H9 (cell line): Measurements from ENCODE around the gene AGPAT1. TPM values are rescaled to one million over a fixed set of nuclear protein-coding genes. Genes with fewer than 3 reads are reported as not detected.

Source experiments
- DNase-seq: peaks from one replicate; pipeline ENCODE4 v3.0.0-alpha.2; 2017
- H2AFZ ChIP-seq: one replicate; pipeline ENCODE4 v1.6.1; 2013; ENCODE audit warnings: mild to moderate bottlenecking, low read length, control low read depth, moderate library complexity
- H2AK5ac ChIP-seq: 2 replicates; pipeline ENCODE4 v1.6.1; 2013; ENCODE audit warnings: low read length, control low read depth, mixed read lengths; ENCODE audit not compliant: insufficient read length
- H2BK120ac ChIP-seq: one replicate; pipeline ENCODE4 v1.6.1; 2013; ENCODE audit warnings: low read depth, mild to moderate bottlenecking, low read length, control low read depth, inconsistent platforms; ENCODE audit not compliant: poor library complexity, severe bottlenecking
- H2BK12ac ChIP-seq: 2 replicates; pipeline ENCODE4 v1.6.1; 2013; ENCODE audit warnings: low read length, control low read depth, mixed read lengths, low read depth; ENCODE audit not compliant: insufficient read length
- H2BK15ac ChIP-seq: 2 replicates; pipeline ENCODE4 v1.6.1; 2013; ENCODE audit warnings: low read depth, low read length, control low read depth
- H2BK20ac ChIP-seq: one replicate; pipeline ENCODE4 v1.6.1; 2013; ENCODE audit warnings: low read depth, mild to moderate bottlenecking, low read length, control low read depth, inconsistent platforms; ENCODE audit not compliant: poor library complexity, severe bottlenecking
- H2BK5ac ChIP-seq: 2 replicates; pipeline ENCODE4 v1.6.1; 2013; ENCODE audit warnings: low read length, control low read depth, mixed read lengths; ENCODE audit not compliant: insufficient read length
- H3K14ac ChIP-seq: 2 replicates; pipeline ENCODE4 v1.6.1; 2013; ENCODE audit warnings: low read length, control low read depth; ENCODE audit not compliant: insufficient read depth
- H3K18ac ChIP-seq: 2 replicates; pipeline ENCODE4 v1.6.1; 2013; ENCODE audit warnings: low read depth, mild to moderate bottlenecking, mixed read lengths, low read length, control low read depth; ENCODE audit not compliant: insufficient read length
- H3K23ac ChIP-seq: 2 replicates; pipeline ENCODE4 v1.6.1; 2013; ENCODE audit warnings: low read length, control low read depth, mixed read lengths, low read depth; ENCODE audit not compliant: insufficient read length
- H3K23me2 ChIP-seq: 2 replicates; pipeline ENCODE4 v1.6.1; 2013; ENCODE audit warnings: low read depth, mild to moderate bottlenecking, mixed read lengths, low read length, control low read depth; ENCODE audit not compliant: insufficient read length, poor library complexity, severe bottlenecking
- H3K27ac ChIP-seq: 2 replicates; pipeline ENCODE4 v1.5.1; 2013; ENCODE audit warnings: low read length, control low read depth, mixed read lengths, low read depth; ENCODE audit not compliant: insufficient read length
- H3K27me3 ChIP-seq: 2 replicates; pipeline ENCODE4 v1.6.1; 2013; ENCODE audit warnings: low read length, control low read depth, inconsistent platforms; ENCODE audit not compliant: insufficient read depth
- H3K4ac ChIP-seq: 2 replicates; pipeline ENCODE4 v1.6.1; 2013; ENCODE audit warnings: low read depth, mild to moderate bottlenecking, control low read depth, inconsistent platforms, low read length, moderate library complexity
- H3K4me1 ChIP-seq: 2 replicates; pipeline ENCODE4 v1.6.1; 2013; ENCODE audit warnings: low read length, control low read depth, inconsistent platforms; ENCODE audit not compliant: insufficient read depth
- H3K4me2 ChIP-seq: 2 replicates; pipeline ENCODE4 v1.6.1; 2013; ENCODE audit warnings: low read length, control low read depth, mixed read lengths; ENCODE audit not compliant: insufficient read length, insufficient read depth
- H3K56ac ChIP-seq: 2 replicates; pipeline ENCODE4 v1.6.1; 2013; ENCODE audit warnings: low read depth, mild to moderate bottlenecking, mixed read lengths, low read length, control low read depth; ENCODE audit not compliant: insufficient read length
- H3K79me1 ChIP-seq: 2 replicates; pipeline ENCODE4 v1.6.1; 2013; ENCODE audit warnings: low read depth, mild to moderate bottlenecking, moderate library complexity, low read length, control low read depth, inconsistent platforms; ENCODE audit not compliant: insufficient read depth, poor library complexity, severe bottlenecking
- H3K79me2 ChIP-seq: 2 replicates; pipeline ENCODE4 v1.6.1; 2013; ENCODE audit warnings: low read length, control low read depth, inconsistent platforms; ENCODE audit not compliant: insufficient read depth
- H3K9ac ChIP-seq: 2 replicates; pipeline ENCODE4 v1.6.1; 2013; ENCODE audit warnings: low read length, control low read depth, mixed read lengths; ENCODE audit not compliant: insufficient read length; ENCODE audit errors: extremely low read depth
- H3K9me3 ChIP-seq: one replicate; pipeline ENCODE4 v1.6.1; 2013; ENCODE audit warnings: low read depth, low read length, inconsistent platforms; ENCODE audit not compliant: control insufficient read depth
- H3T11ph ChIP-seq: one replicate; pipeline ENCODE4 v1.6.1; 2013; ENCODE audit warnings: mild to moderate bottlenecking, low read length, control low read depth, inconsistent platforms
- H4K20me1 ChIP-seq: one replicate; pipeline ENCODE4 v1.6.1; 2013; ENCODE audit not compliant: control insufficient read depth, insufficient read length, insufficient read depth
- H4K5ac ChIP-seq: 2 replicates; pipeline ENCODE4 v1.6.1; 2013; ENCODE audit warnings: low read depth, mild to moderate bottlenecking, mixed read lengths, low read length, control low read depth; ENCODE audit not compliant: insufficient read length
- H4K8ac ChIP-seq: replicated peaks from 2 replicates; pipeline ENCODE4 v1.6.1; 2013; ENCODE audit warnings: low read length, control low read depth, mixed read lengths, low read depth; ENCODE audit not compliant: insufficient read length
- H4K91ac ChIP-seq: 2 replicates; pipeline ENCODE4 v1.6.1; 2013; ENCODE audit warnings: low read depth, mild to moderate bottlenecking, moderate library complexity, mixed read lengths, low read length, control low read depth; ENCODE audit not compliant: insufficient read length
- H3K27ac Mint-ChIP-seq, 3 experiments: 2 replicates in 2 of 3; 3 replicates in 1 of 3; pipeline ENCODE4 v1.8.0; 2020 to 2021; ENCODE audit warnings: mixed read lengths in 3 of 3, mild to moderate bottlenecking in 1 of 3, moderate library complexity in 1 of 3
- H3K27me3 Mint-ChIP-seq: 2 replicates; pipeline ENCODE4 v1.8.0; 2021; ENCODE audit warnings: low read depth, mild to moderate bottlenecking, moderate library complexity, mixed read lengths
- H3K36me3 Mint-ChIP-seq, 3 experiments: 2 replicates in 2 of 3; 3 replicates in 1 of 3; pipeline ENCODE4 v1.8.0; 2020 to 2021; ENCODE audit warnings: low read depth in 3 of 3, mixed read lengths in 3 of 3; ENCODE audit not compliant: insufficient read depth in 1 of 3
- H3K4me1 Mint-ChIP-seq, 2 experiments: 2 replicates each; pipeline ENCODE4 v1.8.0; 2020; ENCODE audit warnings: mixed read lengths in 2 of 2
- H3K4me3 Mint-ChIP-seq, 2 experiments: 2 replicates in 1 of 2; 3 replicates in 1 of 2; pipeline ENCODE4 v1.8.0; 2020 to 2021; ENCODE audit warnings: mild to moderate bottlenecking in 2 of 2, mixed read lengths in 2 of 2, moderate library complexity in 1 of 2
- H3K9me3 Mint-ChIP-seq, 2 experiments: 2 replicates in 1 of 2; 3 replicates in 1 of 2; pipeline ENCODE4 v1.8.0; 2020; ENCODE audit warnings: mild to moderate bottlenecking in 2 of 2, mixed read lengths in 2 of 2, moderate library complexity in 1 of 2
- WGBS: extraction: QIAGEN DNeasy Blood & Tissue Kit; methylation state at CpG from one replicate; pipeline ENCODE4 v1.1.7; 2013; ENCODE audit warnings: missing lambda C conversion rate, low lambda C conversion rate, mixed read lengths; ENCODE audit not compliant: insufficient read length; ENCODE audit errors: extremely low coverage; 5-methylcytosine and 5-hydroxymethylcytosine counted together
- total RNA-seq: library from RNA; stranded (reverse); gene quantifications from 2 replicates; pipeline ENCODE4 v1.2.1, GENCODE V29; 2021
- TF ChIP-seq, protein P1 (sequence below): fragments of 200-600 bp; sonication (generic); conservative IDR thresholded peaks from 3 replicates; pipeline ENCODE4 v1.8.0; 2021; ENCODE audit warnings: antibody characterized with exemption, mild to moderate bottlenecking

The AGPAT1 gene
- total RNA-seq, 1 experiment from 2014 or later: 89.5 TPM

GRCh38 chr6:32149092-32149755 is 26.7 kb downstream of the AGPAT1 start:
- H4K5ac ChIP-seq: no peak overlapping the region
- peak overlapping the region; percentile 81 for H3K4me2 ChIP-seq
- no peaks in the 10 kb centered on the region for H3K79me2 ChIP-seq
- no peak overlapping the region for H4K91ac ChIP-seq
- no peak overlapping the region; a peak in 2 of 7 replicates for H3K27ac Mint-ChIP-seq
- peaks cover 9% of the 10 kb centered on the region for H3K4me1 ChIP-seq
- H3K4me3 Mint-ChIP-seq: peak overlapping the region in 1 of 2 experiments; percentile 53; a peak in 1 of 5 replicates
- no peak for DNase-seq
- H3K9me3 Mint-ChIP-seq: no peaks in the 10 kb centered on the region; a peak in 1 of 5 replicates
- H4K8ac ChIP-seq: no peak overlapping the region
- H3K27ac ChIP-seq: no peak overlapping the region
- peaks cover 4% of the 10 kb centered on the region for H3K27me3 Mint-ChIP-seq
- H3K14ac ChIP-seq: 0 out of 2 replicates have a peak overlapping the region, but pooled peaks have one; percentile 14
- no peak overlapping the region for H3K9ac ChIP-seq
- H3K9me3 ChIP-seq: no peaks in the 10 kb centered on the region
- no CpG with 5 or more reads among the region's 47 CpGs for WGBS
- H3K79me1 ChIP-seq: no peaks in the 10 kb centered on the region
- H3K27me3 ChIP-seq: no peaks in the 10 kb centered on the region; the same call in 1 of the 2 replicates
- no peak overlapping the region for H2AK5ac ChIP-seq
- H2BK12ac ChIP-seq: no peak overlapping the region
- TF ChIP-seq, protein P1, sequence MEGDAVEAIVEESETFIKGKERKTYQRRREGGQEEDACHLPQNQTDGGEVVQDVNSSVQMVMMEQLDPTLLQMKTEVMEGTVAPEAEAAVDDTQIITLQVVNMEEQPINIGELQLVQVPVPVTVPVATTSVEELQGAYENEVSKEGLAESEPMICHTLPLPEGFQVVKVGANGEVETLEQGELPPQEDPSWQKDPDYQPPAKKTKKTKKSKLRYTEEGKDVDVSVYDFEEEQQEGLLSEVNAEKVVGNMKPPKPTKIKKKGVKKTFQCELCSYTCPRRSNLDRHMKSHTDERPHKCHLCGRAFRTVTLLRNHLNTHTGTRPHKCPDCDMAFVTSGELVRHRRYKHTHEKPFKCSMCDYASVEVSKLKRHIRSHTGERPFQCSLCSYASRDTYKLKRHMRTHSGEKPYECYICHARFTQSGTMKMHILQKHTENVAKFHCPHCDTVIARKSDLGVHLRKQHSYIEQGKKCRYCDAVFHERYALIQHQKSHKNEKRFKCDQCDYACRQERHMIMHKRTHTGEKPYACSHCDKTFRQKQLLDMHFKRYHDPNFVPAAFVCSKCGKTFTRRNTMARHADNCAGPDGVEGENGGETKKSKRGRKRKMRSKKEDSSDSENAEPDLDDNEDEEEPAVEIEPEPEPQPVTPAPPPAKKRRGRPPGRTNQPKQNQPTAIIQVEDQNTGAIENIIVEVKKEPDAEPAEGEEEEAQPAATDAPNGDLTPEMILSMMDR: no peak
- no peak overlapping the region for H2BK15ac ChIP-seq
- H3K56ac ChIP-seq: no peak overlapping the region
- no peak overlapping the region for H3K18ac ChIP-seq
- no peak overlapping the region for H2BK5ac ChIP-seq
- H3T11ph ChIP-seq: no peak overlapping the region
- no peak overlapping the region for H2AFZ ChIP-seq
- H2BK120ac ChIP-seq: no peak overlapping the region
- no peak overlapping the region for H2BK20ac ChIP-seq
- H3K4me1 Mint-ChIP-seq: peaks cover 39 to 62% of the 10 kb centered on the region in 2 experiments
- H4K20me1 ChIP-seq: no peaks in the 10 kb centered on the region
- H3K23ac ChIP-seq: no peak overlapping the region
- H3K23me2 ChIP-seq: peaks cover 35% of the 10 kb centered on the region
- peaks cover 0 to 8% (median 3%) of the 10 kb centered on the region in 3 experiments; a peak in 2 of 7 replicates for H3K36me3 Mint-ChIP-seq
- no peak overlapping the region for H3K4ac ChIP-seq
